Loucy (cell line): ENCODE results near the gene LUC7L3.

ENCODE experiments used
- EZH2phosphoT487 ChIP-seq: fragments of 200-600 bp; IDR thresholded peaks from 2 replicates; pipeline ENCODE4 v1.6.1; 2018; ENCODE audit warnings: antibody characterized with exemption, mild to moderate bottlenecking, moderate library complexity, borderline replicate concordance
- TF ChIP-seq, protein P1 (sequence below): fragments of 200-600 bp; sonication (generic); conservative IDR thresholded peaks from 2 replicates; pipeline ENCODE4 v1.5.1; 2014; ENCODE audit warnings: mild to moderate bottlenecking, antibody characterized with exemption, low read length

DNA sequence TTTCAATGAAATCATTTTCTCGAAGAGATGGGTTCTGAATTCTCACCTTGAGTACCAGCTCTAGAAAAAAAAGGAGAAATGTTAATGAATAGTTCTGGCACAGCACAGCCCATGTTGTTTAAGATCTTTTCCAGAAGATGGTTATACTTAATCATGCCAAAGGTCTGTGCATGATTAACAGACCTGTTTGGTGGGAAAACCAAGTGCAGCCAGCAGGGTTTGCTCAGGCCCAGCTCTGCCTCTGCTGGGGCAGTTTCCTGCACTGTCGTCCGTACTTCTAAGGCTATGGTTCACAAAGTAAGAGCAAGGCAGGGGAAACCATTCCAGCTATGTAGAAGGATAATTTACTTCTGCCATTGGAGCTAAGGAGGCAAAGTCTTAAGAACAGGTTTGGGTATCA, 22.3 kb upstream of the LUC7L3 start:
- TF ChIP-seq, protein P1, sequence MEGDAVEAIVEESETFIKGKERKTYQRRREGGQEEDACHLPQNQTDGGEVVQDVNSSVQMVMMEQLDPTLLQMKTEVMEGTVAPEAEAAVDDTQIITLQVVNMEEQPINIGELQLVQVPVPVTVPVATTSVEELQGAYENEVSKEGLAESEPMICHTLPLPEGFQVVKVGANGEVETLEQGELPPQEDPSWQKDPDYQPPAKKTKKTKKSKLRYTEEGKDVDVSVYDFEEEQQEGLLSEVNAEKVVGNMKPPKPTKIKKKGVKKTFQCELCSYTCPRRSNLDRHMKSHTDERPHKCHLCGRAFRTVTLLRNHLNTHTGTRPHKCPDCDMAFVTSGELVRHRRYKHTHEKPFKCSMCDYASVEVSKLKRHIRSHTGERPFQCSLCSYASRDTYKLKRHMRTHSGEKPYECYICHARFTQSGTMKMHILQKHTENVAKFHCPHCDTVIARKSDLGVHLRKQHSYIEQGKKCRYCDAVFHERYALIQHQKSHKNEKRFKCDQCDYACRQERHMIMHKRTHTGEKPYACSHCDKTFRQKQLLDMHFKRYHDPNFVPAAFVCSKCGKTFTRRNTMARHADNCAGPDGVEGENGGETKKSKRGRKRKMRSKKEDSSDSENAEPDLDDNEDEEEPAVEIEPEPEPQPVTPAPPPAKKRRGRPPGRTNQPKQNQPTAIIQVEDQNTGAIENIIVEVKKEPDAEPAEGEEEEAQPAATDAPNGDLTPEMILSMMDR = no peak
- TF ChIP-seq EZH2phosphoT487 = no peak
